SK-N-SH treated with all-trans-retinoic acid at 6 μM for 48 hours (cell line): ENCODE measurements around the gene C3orf52.

Experiments used
- ATAC-seq: fragments of 200-7000 bp; cut with Tn5 transposase; 3 replicates; pipeline ENCODE4 v1.9.1; 2020; ENCODE audit warnings: mild to moderate bottlenecking, moderate library complexity
- BACH2 ChIP-seq: fragments of 250-450 bp; sonication (Bioruptor Pico); IDR thresholded peaks from 2 replicates; pipeline ENCODE4 v1.9.0; 2021; ENCODE audit warnings: mild to moderate bottlenecking, borderline replicate concordance
- CSDC2 ChIP-seq: fragments of 250-450 bp; sonication (Bioruptor Pico); IDR thresholded peaks from 2 replicates; pipeline ENCODE4 v1.5.0; 2020; ENCODE audit warnings: mild to moderate bottlenecking, moderate library complexity
- ESRRG ChIP-seq: fragments of 250-450 bp; sonication (Bioruptor Pico); IDR thresholded peaks from 2 replicates; pipeline ENCODE4 v1.6.1; 2021; ENCODE audit warnings: mild to moderate bottlenecking
- GLIS3 ChIP-seq: fragments of 250-450 bp; sonication (Bioruptor Pico); IDR thresholded peaks from 2 replicates; pipeline ENCODE4 v1.5.0; 2020; ENCODE audit warnings: mild to moderate bottlenecking, moderate library complexity
- OSR1 ChIP-seq: fragments of 250-450 bp; sonication (Bioruptor Pico); IDR thresholded peaks from 2 replicates; pipeline ENCODE4 v1.8.0; 2022; ENCODE audit warnings: moderate library complexity, mild to moderate bottlenecking, inconsistent platforms
- PPARA ChIP-seq: fragments of 250-450 bp; sonication (Bioruptor Pico); IDR thresholded peaks from 2 replicates; pipeline ENCODE4 v1.5.0; 2020; ENCODE audit warnings: mild to moderate bottlenecking, borderline replicate concordance
- SNAI2 ChIP-seq: fragments of 250-450 bp; sonication (Bioruptor Pico); IDR thresholded peaks from 2 replicates; pipeline ENCODE4 v1.5.0; 2020; ENCODE audit warnings: mild to moderate bottlenecking, moderate library complexity
- TCF4 ChIP-seq: fragments of 250-450 bp; sonication (Bioruptor Pico); IDR thresholded peaks from 2 replicates; pipeline ENCODE4 v1.8.0; 2021; ENCODE audit warnings: mild to moderate bottlenecking, moderate library complexity, borderline replicate concordance
- ZC3H10 ChIP-seq: fragments of 250-450 bp; sonication (Bioruptor Pico); IDR thresholded peaks from 2 replicates; pipeline ENCODE4 v1.5.1; 2021; ENCODE audit warnings: mild to moderate bottlenecking, moderate library complexity
- ZFP3 ChIP-seq: fragments of 250-450 bp; sonication (Bioruptor Pico); IDR thresholded peaks from 2 replicates; pipeline ENCODE4 v1.5.0; 2020; ENCODE audit warnings: mild to moderate bottlenecking, moderate library complexity
- ZFP30 ChIP-seq: fragments of 450-650 bp; formaldehyde crosslinking; IDR thresholded peaks from 2 replicates; pipeline ENCODE4 v1.5.0; 2022; ENCODE audit warnings: mild to moderate bottlenecking, moderate library complexity
- ZNF565 ChIP-seq: fragments of 450-650 bp; formaldehyde crosslinking; conservative IDR thresholded peaks from 2 replicates; pipeline ENCODE4 v1.5.0; 2020; ENCODE audit warnings: low read depth, mild to moderate bottlenecking, moderate library complexity
- ZNF70 ChIP-seq: fragments of 450-650 bp; formaldehyde crosslinking; IDR thresholded peaks from 2 replicates; pipeline ENCODE4 v1.5.0; 2020; ENCODE audit warnings: mild to moderate bottlenecking, moderate library complexity
- ZNF8 ChIP-seq: fragments of 450-650 bp; formaldehyde crosslinking; IDR thresholded peaks from 2 replicates; pipeline ENCODE4 v1.5.0; 2020; ENCODE audit warnings: mild to moderate bottlenecking, moderate library complexity
- TF ChIP-seq, protein P1 (sequence below): fragments of 250-450 bp; sonication (Bioruptor Pico); IDR thresholded peaks from 2 replicates; pipeline ENCODE4 v1.5.0; 2020; ENCODE audit warnings: mild to moderate bottlenecking, moderate library complexity
- TF ChIP-seq, protein P2 (sequence below): fragments of 250-450 bp; sonication (Bioruptor Pico); IDR thresholded peaks from 2 replicates; pipeline ENCODE4 v1.8.0; 2020; ENCODE audit warnings: mild to moderate bottlenecking, moderate library complexity, borderline replicate concordance
- TF ChIP-seq, protein P3 (sequence below): fragments of 250-450 bp; sonication (Bioruptor Pico); IDR thresholded peaks from 2 replicates; pipeline ENCODE4 v1.5.1; 2021; ENCODE audit warnings: mild to moderate bottlenecking, moderate library complexity
- TF ChIP-seq, protein P4 (sequence below): fragments of 250-450 bp; sonication (Bioruptor Pico); IDR thresholded peaks from 2 replicates; pipeline ENCODE4 v1.8.0; 2021; ENCODE audit warnings: low read depth, mild to moderate bottlenecking, moderate library complexity, borderline replicate concordance
- TF ChIP-seq, protein P5 (sequence below): fragments of 250-450 bp; sonication (Bioruptor Pico); IDR thresholded peaks from 2 replicates; pipeline ENCODE4 v1.5.1; 2020; ENCODE audit warnings: low read depth, mild to moderate bottlenecking, moderate library complexity

The C3orf52 gene

DNA sequence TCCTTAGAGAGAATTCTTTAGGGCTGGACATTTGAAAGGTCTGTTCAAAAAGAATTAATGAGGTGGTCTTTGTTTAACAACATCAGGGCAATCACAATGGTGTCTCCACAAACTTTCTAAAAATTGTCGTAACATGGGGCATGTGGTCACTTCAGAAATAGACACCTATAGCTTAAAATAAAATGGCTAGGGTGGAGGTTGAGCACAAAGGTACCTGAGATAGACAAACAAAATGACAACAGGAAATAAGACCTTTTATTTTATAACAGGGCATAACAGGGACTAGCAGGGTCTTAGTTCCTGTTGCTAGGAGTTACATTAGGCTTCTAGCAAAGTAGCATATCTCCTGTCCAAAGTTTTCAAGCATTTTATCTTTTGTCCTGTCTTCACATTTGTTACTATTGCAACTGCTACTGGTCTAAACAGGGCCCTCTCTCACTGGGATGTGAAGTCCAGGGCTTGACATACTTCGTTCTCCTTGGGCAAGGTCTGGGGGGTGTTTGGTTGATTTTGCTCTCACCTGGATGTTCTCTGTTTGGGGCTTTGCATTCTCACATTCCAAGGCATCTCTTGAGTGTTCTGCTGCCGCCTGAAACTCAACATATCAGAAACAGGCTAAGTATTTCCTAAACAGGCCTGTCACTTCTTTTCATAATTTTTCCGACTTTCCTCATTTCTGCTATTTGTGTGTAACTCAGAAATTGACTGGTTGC, 43.9 kb downstream of the C3orf52 start (continued):
- TF ChIP-seq, protein P1, sequence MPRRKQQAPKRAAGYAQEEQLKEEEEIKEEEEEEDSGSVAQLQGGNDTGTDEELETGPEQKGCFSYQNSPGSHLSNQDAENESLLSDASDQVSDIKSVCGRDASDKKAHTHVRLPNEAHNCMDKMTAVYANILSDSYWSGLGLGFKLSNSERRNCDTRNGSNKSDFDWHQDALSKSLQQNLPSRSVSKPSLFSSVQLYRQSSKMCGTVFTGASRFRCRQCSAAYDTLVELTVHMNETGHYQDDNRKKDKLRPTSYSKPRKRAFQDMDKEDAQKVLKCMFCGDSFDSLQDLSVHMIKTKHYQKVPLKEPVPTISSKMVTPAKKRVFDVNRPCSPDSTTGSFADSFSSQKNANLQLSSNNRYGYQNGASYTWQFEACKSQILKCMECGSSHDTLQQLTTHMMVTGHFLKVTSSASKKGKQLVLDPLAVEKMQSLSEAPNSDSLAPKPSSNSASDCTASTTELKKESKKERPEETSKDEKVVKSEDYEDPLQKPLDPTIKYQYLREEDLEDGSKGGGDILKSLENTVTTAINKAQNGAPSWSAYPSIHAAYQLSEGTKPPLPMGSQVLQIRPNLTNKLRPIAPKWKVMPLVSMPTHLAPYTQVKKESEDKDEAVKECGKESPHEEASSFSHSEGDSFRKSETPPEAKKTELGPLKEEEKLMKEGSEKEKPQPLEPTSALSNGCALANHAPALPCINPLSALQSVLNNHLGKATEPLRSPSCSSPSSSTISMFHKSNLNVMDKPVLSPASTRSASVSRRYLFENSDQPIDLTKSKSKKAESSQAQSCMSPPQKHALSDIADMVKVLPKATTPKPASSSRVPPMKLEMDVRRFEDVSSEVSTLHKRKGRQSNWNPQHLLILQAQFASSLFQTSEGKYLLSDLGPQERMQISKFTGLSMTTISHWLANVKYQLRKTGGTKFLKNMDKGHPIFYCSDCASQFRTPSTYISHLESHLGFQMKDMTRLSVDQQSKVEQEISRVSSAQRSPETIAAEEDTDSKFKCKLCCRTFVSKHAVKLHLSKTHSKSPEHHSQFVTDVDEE (CRISPR knock-in tag), result no peak
- TF ChIP-seq SNAI2 (CRISPR knock-in tag) (no peak), ZNF565 (CRISPR knock-in tag) (no peak), ZFP30 (CRISPR knock-in tag) (no peak), ZNF8 (CRISPR knock-in tag) (no peak)

DNA sequence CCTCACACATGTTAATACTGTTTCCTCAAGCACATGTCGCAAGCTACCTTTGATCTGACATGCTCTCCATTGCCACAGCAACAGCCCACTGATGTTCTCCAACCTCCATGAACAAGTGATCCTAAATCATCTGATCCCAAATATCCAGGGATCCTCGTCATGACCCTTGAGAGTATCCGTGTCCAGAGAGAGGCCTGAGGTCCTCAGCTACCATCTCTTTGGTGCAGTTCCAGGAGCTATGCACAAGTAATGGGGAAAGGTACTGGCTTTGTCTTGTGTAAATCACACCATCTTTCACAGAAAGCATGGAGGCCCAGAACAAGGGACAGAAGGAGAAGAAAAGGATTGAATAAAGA, 44.4 kb downstream of the C3orf52 start:
- ATAC-seq, result no peak
- TF ChIP-seq TCF4 (CRISPR knock-in tag), result no peak
- TF ChIP-seq, protein P2, sequence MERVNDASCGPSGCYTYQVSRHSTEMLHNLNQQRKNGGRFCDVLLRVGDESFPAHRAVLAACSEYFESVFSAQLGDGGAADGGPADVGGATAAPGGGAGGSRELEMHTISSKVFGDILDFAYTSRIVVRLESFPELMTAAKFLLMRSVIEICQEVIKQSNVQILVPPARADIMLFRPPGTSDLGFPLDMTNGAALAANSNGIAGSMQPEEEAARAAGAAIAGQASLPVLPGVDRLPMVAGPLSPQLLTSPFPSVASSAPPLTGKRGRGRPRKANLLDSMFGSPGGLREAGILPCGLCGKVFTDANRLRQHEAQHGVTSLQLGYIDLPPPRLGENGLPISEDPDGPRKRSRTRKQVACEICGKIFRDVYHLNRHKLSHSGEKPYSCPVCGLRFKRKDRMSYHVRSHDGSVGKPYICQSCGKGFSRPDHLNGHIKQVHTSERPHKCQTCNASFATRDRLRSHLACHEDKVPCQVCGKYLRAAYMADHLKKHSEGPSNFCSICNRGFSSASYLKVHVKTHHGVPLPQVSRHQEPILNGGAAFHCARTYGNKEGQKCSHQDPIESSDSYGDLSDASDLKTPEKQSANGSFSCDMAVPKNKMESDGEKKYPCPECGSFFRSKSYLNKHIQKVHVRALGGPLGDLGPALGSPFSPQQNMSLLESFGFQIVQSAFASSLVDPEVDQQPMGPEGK (CRISPR knock-in tag), result no peak
- TF ChIP-seq GLIS3 (CRISPR knock-in tag), result no peak
- TF ChIP-seq, protein P3, sequence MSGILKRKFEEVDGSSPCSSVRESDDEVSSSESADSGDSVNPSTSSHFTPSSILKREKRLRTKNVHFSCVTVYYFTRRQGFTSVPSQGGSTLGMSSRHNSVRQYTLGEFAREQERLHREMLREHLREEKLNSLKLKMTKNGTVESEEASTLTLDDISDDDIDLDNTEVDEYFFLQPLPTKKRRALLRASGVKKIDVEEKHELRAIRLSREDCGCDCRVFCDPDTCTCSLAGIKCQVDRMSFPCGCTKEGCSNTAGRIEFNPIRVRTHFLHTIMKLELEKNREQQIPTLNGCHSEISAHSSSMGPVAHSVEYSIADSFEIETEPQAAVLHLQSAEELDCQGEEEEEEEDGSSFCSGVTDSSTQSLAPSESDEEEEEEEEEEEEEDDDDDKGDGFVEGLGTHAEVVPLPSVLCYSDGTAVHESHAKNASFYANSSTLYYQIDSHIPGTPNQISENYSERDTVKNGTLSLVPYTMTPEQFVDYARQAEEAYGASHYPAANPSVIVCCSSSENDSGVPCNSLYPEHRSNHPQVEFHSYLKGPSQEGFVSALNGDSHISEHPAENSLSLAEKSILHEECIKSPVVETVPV (CRISPR knock-in tag), result no peak
- no peak for TF ChIP-seq ESRRG (CRISPR knock-in tag)
- TF ChIP-seq BACH2 (CRISPR knock-in tag), result no peak
- no peak for TF ChIP-seq ZNF8 (CRISPR knock-in tag)
- TF ChIP-seq, protein P1 (CRISPR knock-in tag), result no peak
- TF ChIP-seq, protein P4, sequence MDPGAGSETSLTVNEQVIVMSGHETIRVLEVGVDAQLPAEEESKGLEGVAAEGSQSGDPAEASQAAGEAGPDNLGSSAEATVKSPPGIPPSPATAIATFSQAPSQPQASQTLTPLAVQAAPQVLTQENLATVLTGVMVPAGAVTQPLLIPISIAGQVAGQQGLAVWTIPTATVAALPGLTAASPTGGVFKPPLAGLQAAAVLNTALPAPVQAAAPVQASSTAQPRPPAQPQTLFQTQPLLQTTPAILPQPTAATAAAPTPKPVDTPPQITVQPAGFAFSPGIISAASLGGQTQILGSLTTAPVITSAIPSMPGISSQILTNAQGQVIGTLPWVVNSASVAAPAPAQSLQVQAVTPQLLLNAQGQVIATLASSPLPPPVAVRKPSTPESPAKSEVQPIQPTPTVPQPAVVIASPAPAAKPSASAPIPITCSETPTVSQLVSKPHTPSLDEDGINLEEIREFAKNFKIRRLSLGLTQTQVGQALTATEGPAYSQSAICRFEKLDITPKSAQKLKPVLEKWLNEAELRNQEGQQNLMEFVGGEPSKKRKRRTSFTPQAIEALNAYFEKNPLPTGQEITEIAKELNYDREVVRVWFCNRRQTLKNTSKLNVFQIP (CRISPR knock-in tag), result no peak
- no peak for TF ChIP-seq OSR1 (CRISPR knock-in tag)
- TF ChIP-seq ZFP3, result no peak
- TF ChIP-seq PPARA (CRISPR knock-in tag), result no peak
- TF ChIP-seq CSDC2, result no peak
- TF ChIP-seq, protein P5, sequence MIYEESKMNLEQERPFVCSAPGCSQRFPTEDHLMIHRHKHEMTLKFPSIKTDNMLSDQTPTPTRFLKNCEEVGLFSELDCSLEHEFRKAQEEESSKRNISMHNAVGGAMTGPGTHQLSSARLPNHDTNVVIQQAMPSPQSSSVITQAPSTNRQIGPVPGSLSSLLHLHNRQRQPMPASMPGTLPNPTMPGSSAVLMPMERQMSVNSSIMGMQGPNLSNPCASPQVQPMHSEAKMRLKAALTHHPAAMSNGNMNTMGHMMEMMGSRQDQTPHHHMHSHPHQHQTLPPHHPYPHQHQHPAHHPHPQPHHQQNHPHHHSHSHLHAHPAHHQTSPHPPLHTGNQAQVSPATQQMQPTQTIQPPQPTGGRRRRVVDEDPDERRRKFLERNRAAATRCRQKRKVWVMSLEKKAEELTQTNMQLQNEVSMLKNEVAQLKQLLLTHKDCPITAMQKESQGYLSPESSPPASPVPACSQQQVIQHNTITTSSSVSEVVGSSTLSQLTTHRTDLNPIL (CRISPR knock-in tag), result no peak
- TF ChIP-seq ZNF565 (CRISPR knock-in tag), result no peak
- no peak for TF ChIP-seq ZC3H10 (CRISPR knock-in tag)
- TF ChIP-seq ZNF70 (CRISPR knock-in tag), result no peak
